Large intestine (tissue), 3 donors: ENCODE results near the gene SUMO3. TPM values are rescaled to one million over a fixed set of nuclear protein-coding genes. Genes with fewer than 3 reads are reported as not detected.

ENCODE experiments used
- DNase-seq, 2 donors: peaks; one replicate each; pipeline versions ENCODE4 v3.0.0 to v3.0.0-alpha.2; 2013
- H3K27ac ChIP-seq: one replicate; pipeline ENCODE4 v1.5.1; 2013; ENCODE audit warnings: low read length
- H3K27me3 ChIP-seq: 2 replicates; pipeline ENCODE4 v1.6.1; 2013; ENCODE audit warnings: low read length; ENCODE audit not compliant: control insufficient read depth, insufficient read depth
- H3K36me3 ChIP-seq: 2 replicates; pipeline ENCODE4 v1.6.1; 2013; ENCODE audit warnings: low read length; ENCODE audit not compliant: control insufficient read depth, insufficient read depth
- H3K4me1 ChIP-seq: one replicate; pipeline ENCODE4 v1.6.1; 2013; ENCODE audit warnings: low read length; ENCODE audit not compliant: control insufficient read depth, insufficient read depth
- H3K4me3 ChIP-seq: one replicate; pipeline ENCODE4 v1.5.1; 2013; ENCODE audit warnings: low read length
- H3K9me3 ChIP-seq: one replicate; pipeline ENCODE4 v1.6.1; 2013; ENCODE audit warnings: mild to moderate bottlenecking, low read depth, low read length, moderate library complexity; ENCODE audit not compliant: control insufficient read depth
- WGBS: methylation state at CpG from one replicate; pipeline ENCODE4 v1.1.5; 2013; ENCODE audit warnings: low lambda C conversion rate; ENCODE audit not compliant: insufficient coverage; 5-methylcytosine and 5-hydroxymethylcytosine counted together
- polyA plus RNA-seq: library from polyadenylated mRNA; unstranded; fragments of 120-200 nt; gene quantifications from one replicate; pipeline ENCODE4 v1.2.1, GENCODE V29; 2013

Gene SUMO3
- polyA plus RNA-seq, 1 donor = 94.4 TPM

GRCh38 chr21:44856131-44856530 lies 38.3 kb upstream of the SUMO3 start:
- WGBS = no CpG with 5 or more reads among the region's 17 CpGs
- Histone ChIP-seq H3K9me3 (peaks cover 2% of the 10 kb centered on the region), H3K36me3 (peaks cover 78% of the 10 kb centered on the region), H3K27ac (no peak overlapping the region), H3K4me3 (no peak overlapping the region), H3K27me3 (no peaks in the 10 kb centered on the region), H3K4me1 (peaks cover 16% of the 10 kb centered on the region)
- no peak for DNase-seq

GRCh38 chr21:44855572-44855971 lies 37.7 kb upstream of the SUMO3 start:
- H3K27ac ChIP-seq = no peak overlapping the region
- no peaks in the 10 kb centered on the region for H3K27me3 ChIP-seq
- no peak overlapping the region for H3K4me3 ChIP-seq
- no peak for DNase-seq
- no CpG with 5 or more reads among the region's 14 CpGs for WGBS
- peaks cover 83% of the 10 kb centered on the region for H3K36me3 ChIP-seq
- peaks cover 2% of the 10 kb centered on the region for H3K9me3 ChIP-seq
- peaks cover 22% of the 10 kb centered on the region for H3K4me1 ChIP-seq

GRCh38 chr21:44854664-44855446 lies 37.0 kb upstream of the SUMO3 start:
- no peaks in the 10 kb centered on the region for H3K27me3 ChIP-seq
- peaks cover 82% of the 10 kb centered on the region for H3K36me3 ChIP-seq
- DNase-seq = no peak
- no CpG with 5 or more reads among the region's 31 CpGs for WGBS
- H3K4me3 ChIP-seq = no peak overlapping the region
- peaks cover 2% of the 10 kb centered on the region for H3K9me3 ChIP-seq
- H3K27ac ChIP-seq = no peak overlapping the region
- H3K4me1 ChIP-seq = peaks cover 29% of the 10 kb centered on the region

- no peak for DNase-seq
- peaks cover 30% of the 10 kb centered on the region for H3K4me1 ChIP-seq
- peaks cover 2% of the 10 kb centered on the region for H3K9me3 ChIP-seq
- no peak overlapping the region for H3K4me3 ChIP-seq
- H3K27me3 ChIP-seq = no peaks in the 10 kb centered on the region
- peaks cover 78% of the 10 kb centered on the region for H3K36me3 ChIP-seq
- H3K27ac ChIP-seq = no peak overlapping the region
- no CpG with 5 or more reads among the region's 14 CpGs for WGBS
These were observed 36.5 kb upstream of the SUMO3 start for GRCh38 chr21:44854391-44854663.

- peak in 1 of 2 donors; percentile 37 for DNase-seq
- H3K27me3 ChIP-seq = no peaks in the 10 kb centered on the region
- H3K36me3 ChIP-seq = peaks cover 78% of the 10 kb centered on the region
- H3K4me3 ChIP-seq = no peak overlapping the region
- peaks cover 35% of the 10 kb centered on the region for H3K4me1 ChIP-seq
- 40% methylated on average over 1 of the region's 34 CpGs for WGBS
- H3K27ac ChIP-seq = no peak overlapping the region
- peaks cover 7% of the 10 kb centered on the region for H3K9me3 ChIP-seq
These were observed 35.9 kb upstream of the SUMO3 start for GRCh38 chr21:44853601-44854390.

- peaks cover 55% of the 10 kb centered on the region for H3K36me3 ChIP-seq
- H3K4me1 ChIP-seq = peaks cover 60% of the 10 kb centered on the region
- DNase-seq = no peak
These were observed 33.2 kb upstream of the SUMO3 start for GRCh38 chr21:44850905-44851657.

GRCh38 chr21:44850208-44850800 lies 32.4 kb upstream of the SUMO3 start:
- H3K27me3 ChIP-seq = no peaks in the 10 kb centered on the region
- H3K4me3 ChIP-seq = no peak overlapping the region
- peak overlapping the region; percentile 93 for H3K27ac ChIP-seq
- H3K36me3 ChIP-seq = peaks cover 47% of the 10 kb centered on the region
- no CpG with 5 or more reads among the region's 20 CpGs for WGBS
- peaks cover 67% of the 10 kb centered on the region for H3K4me1 ChIP-seq
- peaks cover 11% of the 10 kb centered on the region for H3K9me3 ChIP-seq
- no peak for DNase-seq

More at GRCh38 chr21:44850905-44851657, 33.2 kb upstream of the SUMO3 start:
- no peaks in the 10 kb centered on the region for H3K27me3 ChIP-seq
- WGBS = no CpG with 5 or more reads among the region's 26 CpGs
- peak overlapping the region; percentile 93 for H3K27ac ChIP-seq
- H3K9me3 ChIP-seq = peaks cover 8% of the 10 kb centered on the region
- no peak overlapping the region for H3K4me3 ChIP-seq

- peak; percentile 97 to 98 for DNase-seq
- H3K4me3 ChIP-seq = no peak overlapping the region
- no CpG with 5 or more reads among the region's 12 CpGs for WGBS
- peaks cover 68% of the 10 kb centered on the region for H3K4me1 ChIP-seq
- H3K9me3 ChIP-seq = peaks cover 11% of the 10 kb centered on the region
- H3K27me3 ChIP-seq = no peaks in the 10 kb centered on the region
- peaks cover 41% of the 10 kb centered on the region for H3K36me3 ChIP-seq
- peak overlapping the region; percentile 93 for H3K27ac ChIP-seq
These were observed 31.8 kb upstream of the SUMO3 start for GRCh38 chr21:44849616-44850130.

GRCh38 chr21:44848821-44849521 lies 31.1 kb upstream of the SUMO3 start:
- peaks cover 68% of the 10 kb centered on the region for H3K4me1 ChIP-seq

More at GRCh38 chr21:44848821-44849521, 31.1 kb upstream of the SUMO3 start:
- Histone ChIP-seq H3K4me3 (no peak overlapping the region), H3K9me3 (peaks cover 11% of the 10 kb centered on the region), H3K27ac (peak overlapping the region; percentile 93), H3K27me3 (peaks cover 4% of the 10 kb centered on the region), H3K36me3 (peaks cover 33% of the 10 kb centered on the region)
- WGBS = no CpG with 5 or more reads among the region's 36 CpGs
- DNase-seq = no peak
